ENCODE data around the gene ARHGEF26.

Gene ARHGEF26

DNA sequence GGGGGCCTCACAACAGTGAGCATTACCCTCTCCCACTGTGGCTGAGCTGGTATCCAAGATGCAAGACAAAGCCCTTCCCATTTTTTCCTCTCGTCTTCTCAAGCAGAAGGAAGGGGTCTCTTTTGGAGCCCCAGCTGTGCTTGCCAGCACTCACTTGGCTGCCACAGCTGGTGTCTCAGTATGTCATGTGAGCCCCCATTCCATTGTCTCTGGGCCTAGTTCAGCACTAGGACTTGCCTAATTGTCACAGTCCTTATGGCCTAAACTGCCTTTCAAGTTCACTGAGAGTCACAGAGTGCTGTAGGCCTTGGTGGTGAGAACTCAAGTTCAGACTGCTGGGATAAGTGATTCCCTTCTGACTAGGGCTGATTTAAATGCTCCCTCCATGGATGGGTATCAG lies 89.8 kb downstream of the ARHGEF26 start:
- no peak for DNase-seq

DNA sequence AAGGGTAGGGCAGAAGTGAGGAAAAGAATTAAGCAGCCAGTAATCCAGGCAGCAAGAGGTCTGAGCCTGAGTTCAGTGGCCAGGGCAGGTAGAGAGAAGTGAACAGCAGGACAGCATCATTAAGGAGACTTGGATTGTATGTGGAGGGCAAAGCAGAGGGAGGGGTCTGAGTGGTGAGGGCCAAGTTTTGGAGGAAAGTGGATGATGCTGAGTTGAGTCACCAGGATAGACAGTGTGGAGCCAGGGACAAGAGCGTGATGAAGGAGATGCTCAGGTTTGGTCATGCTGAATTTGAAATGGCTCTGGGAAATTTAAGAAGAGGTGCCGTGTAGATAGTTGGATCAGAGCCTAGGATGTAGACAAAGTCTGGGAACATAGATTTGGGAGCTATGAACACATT lies 93.1 kb downstream of the ARHGEF26 start:
- DNase-seq, result no peak

DNA sequence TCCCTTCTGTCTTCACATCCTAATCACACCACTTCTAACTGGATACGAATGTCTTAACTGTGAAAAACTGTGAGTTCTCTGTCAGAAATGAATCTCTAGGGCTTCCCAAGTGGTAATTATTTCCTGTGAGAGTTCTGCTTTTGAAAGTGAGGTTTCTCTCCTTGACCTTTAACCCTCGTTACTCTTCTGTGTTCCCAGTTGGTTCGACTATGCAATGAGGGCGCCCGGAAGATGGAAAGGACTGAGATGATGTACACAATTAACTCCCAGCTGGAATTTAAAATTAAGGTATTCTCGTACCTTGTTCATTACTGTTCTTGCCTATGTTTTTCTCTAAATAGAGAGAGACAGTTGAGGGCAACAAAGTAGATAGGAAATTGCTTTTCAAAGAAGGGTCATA lies 96.5 kb downstream of the ARHGEF26 start:
- DNase-seq, result no peak

DNA sequence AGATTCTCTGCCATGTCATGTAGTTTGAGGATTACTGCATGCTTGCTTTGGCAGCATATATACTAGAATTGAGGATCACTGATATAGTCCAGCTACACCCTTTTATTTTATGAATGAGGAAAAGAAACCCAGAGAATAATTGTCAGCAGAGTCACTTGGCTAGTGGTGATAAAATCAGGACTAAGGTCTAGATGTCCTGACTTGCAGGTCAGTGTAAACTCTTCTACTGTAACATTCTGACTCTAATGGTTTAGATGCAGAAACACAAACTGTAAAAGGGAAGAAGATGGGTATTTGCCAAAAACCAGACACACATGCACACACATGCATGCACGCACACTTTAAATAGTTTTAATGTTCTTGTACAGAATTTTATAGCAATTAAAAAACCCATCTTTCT lies 97.5 kb downstream of the ARHGEF26 start:
- no peak for DNase-seq

DNA sequence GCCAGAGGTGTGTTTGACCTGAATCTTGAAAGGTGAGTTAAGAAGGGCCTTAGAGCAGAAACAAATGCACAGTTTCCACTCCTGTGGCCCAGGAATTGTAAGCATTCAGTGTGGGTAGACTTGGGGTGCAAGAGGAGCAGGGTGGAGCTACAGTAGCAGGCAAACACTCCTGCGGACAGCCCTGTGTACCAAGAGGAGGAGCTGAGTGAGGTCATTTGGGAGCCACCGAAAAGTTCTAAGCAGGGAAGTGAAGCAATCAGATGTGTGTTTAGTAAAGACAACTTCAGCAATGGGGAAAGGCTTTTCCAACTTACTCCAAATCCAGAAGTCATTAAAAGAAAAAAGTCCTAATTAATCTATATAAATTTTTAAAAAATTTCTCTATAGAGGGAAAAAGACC lies 99.3 kb downstream of the ARHGEF26 start:
- DNase-seq, result no peak

- no peak for DNase-seq
These were observed 102.3 kb downstream of the ARHGEF26 start for GRCh38 chr3:154223519-154223918.

- no peak for DNase-seq
These were observed 103.2 kb downstream of the ARHGEF26 start for GRCh38 chr3:154224366-154224765.

- DNase-seq, result no peak
These were observed 103.7 kb downstream of the ARHGEF26 start for GRCh38 chr3:154224866-154225265.

DNA sequence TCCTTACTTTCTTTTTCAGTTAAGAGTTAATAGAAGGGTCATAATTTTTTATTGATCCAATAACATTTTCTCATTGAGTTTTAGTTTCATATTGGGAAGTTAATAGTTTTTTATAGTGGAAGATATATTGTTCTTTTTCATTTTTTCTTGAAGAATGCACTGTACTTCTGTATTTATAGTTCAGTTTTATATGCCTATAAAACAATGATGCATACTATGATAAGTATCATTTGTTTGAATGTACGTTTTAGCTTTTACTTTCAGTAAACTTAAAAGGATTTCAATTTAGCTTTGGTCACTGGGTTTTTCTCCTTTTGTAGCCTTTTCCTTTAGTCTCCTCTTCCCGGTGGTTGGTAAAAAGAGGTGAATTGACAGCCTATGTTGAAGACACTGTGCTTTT lies 104.3 kb downstream of the ARHGEF26 start:
- DNase-seq, result no peak

DNA sequence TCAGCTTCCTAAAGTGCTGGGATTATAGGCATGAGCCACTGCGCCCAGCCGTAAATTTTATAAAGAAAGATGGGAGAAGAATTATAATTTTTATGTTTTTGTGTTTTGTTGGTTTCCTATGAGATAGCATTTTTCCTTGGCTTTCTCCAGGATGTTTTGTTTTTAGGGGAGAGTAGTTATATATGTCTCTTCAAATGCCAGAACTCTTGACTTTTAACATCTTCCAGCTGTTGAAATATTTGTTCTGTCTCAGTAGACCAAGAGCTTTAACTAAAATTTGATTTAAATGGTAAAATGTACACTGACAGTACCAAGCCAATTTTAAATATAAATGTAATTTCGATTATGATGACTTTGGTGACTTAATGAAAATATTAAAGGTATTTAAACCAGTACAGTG lies 106.3 kb downstream of the ARHGEF26 start:
- no peak for DNase-seq

- DNase-seq, result no peak
These were observed 107.5 kb downstream of the ARHGEF26 start for GRCh38 chr3:154228561-154229216.

DNA sequence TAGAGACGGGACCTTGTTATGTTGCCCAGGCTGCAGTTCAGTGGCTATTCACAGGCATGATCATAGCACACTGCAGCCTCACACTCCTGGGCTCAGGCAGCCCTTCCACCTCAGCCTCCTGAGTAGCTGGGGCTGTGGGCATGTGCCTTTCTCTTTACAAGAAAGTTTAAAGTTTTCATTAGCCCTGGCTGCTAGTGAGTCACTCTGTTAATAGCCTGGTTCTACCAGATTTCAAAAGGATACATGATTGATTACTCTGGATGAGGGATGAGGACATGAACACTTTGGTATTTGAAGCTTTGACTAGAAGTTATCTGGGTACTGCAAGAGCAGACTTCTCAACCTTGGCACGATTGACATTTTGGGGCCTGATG lies 108.0 kb downstream of the ARHGEF26 start:
- DNase-seq, result no peak

GRCh38 chr3:154235330-154235729 lies 114.1 kb downstream of the ARHGEF26 start:
- DNase-seq, result no peak

DNA sequence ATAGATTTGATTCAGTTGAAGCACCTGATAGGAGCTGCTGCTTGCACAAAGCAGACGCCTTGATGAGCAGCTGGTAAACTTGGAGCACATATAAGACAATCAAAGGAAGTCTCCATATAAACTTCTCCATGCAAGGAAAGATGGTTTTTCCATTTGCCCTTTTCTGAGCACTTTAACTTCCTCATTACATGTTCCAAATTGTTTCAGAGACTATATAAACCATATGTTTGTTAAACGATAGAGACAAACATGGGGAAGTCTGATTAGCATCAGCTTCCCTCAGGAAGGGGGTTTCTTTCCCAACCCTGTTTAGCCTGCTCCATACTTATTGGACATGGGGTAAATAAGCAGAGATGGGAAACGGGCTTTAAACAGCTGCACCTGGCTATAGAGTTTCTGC lies 115.1 kb downstream of the ARHGEF26 start:
- no peak for DNase-seq

DNA sequence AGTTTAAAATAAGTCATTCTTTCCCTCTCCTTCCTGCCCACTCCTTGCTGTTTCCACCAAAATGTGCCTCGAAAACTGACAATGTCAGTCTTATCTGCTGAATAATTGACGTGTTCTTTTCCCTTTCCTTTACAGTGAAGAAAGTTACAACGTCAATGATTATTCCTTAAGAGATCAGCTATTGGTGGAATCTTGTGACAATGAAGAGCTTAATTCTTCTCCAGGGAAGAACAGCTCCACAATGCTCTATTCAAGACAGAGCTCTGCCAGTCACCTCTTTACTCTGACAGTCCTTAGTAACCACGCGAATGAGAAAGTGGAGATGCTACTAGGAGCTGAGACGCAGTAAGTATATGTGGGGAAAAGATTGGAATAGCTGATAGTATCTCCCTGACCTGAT lies 119.0 kb downstream of the ARHGEF26 start:
- DNase-seq, result no peak

DNA sequence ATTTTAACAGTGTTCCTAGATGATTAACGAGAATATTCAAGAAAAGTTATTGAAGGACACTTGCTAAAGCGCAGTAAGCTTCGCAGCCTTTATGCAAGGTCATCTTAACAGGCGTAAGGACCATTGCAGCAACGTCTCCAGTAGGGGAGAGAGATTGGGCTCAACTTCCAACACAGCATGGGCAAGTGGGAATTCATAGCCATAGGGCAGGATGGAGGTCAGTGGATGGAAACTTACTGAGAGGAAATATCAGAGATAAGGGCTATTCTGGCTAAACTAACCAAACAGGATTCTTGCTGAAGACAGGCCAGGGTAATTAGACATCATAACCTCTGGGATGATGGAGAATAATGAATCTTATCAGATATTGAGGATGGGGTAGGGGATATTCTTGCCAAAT lies 120.3 kb downstream of the ARHGEF26 start:
- DNase-seq, result no peak

- no peak for DNase-seq
These were observed 121.6 kb downstream of the ARHGEF26 start for GRCh38 chr3:154242766-154243165.

GRCh38 chr3:154243353-154243752 lies 122.2 kb downstream of the ARHGEF26 start:
- DNase-seq, result no peak

- DNase-seq, result no peak
These were observed 123.5 kb downstream of the ARHGEF26 start for GRCh38 chr3:154244644-154245043.

GRCh38 chr3:154247806-154248415 lies 126.7 kb downstream of the ARHGEF26 start:
- DNase-seq, result no peak

- DNase-seq, result no peak
These were observed 129.1 kb downstream of the ARHGEF26 start for GRCh38 chr3:154250291-154250690.

DNA sequence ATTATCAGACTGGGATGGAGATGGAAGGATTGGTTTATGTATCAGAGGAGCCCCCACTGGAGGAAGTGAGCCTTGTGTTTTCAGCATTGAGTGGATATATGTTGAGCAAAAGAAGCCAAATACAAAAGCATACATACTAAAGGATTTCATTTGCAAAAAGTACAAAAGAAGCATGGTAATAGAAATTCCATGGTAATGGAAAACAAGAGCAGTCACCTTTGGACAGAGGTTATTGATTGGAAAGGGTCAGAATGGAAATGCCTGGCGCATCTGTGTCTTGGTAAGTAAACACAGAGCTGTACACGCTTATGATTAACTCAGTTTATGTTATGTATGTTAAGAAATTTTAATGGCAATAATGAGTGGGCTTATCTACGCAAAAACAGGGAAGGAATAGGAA lies 130.4 kb downstream of the ARHGEF26 start:
- no peak for DNase-seq

GRCh38 chr3:154252759-154253638 lies 131.8 kb downstream of the ARHGEF26 start:
- DNase-seq, result peak; percentile 43

GRCh38 chr3:154254527-154254926 lies 133.3 kb downstream of the ARHGEF26 start:
- no peak for DNase-seq

Measured in 8988T (cell line).